AG09309 (cell line): ENCODE results near the gene FSTL3.
"Not testable (repeated sequence)": the region's sequence is repeated elsewhere in the genome, so short reads cannot be mapped to it uniquely, and the experiment has no call there.

ENCODE experiments used
- DNase-seq: peaks from one replicate; pipeline ENCODE4 v3.0.0-alpha.2; 2010; ENCODE audit warnings: low read depth
- H3K4me3 ChIP-seq: 2 replicates; pipeline ENCODE4 v1.5.1; 2011; ENCODE audit warnings: mild to moderate bottlenecking, low read depth, low read length, moderate library complexity; ENCODE audit not compliant: control insufficient read depth
- TF ChIP-seq, protein P1 (sequence below): IDR thresholded peaks from 2 replicates; pipeline ENCODE4 v1.5.1; 2011; ENCODE audit warnings: mild to moderate bottlenecking, low read depth, low read length, inconsistent platforms; ENCODE audit not compliant: insufficient read depth, control insufficient read depth; ENCODE audit errors: missing control alignments

The FSTL3 gene

GRCh38 chr19:722553-723101 lies 46.4 kb downstream of the FSTL3 start:
- TF ChIP-seq, protein P1, sequence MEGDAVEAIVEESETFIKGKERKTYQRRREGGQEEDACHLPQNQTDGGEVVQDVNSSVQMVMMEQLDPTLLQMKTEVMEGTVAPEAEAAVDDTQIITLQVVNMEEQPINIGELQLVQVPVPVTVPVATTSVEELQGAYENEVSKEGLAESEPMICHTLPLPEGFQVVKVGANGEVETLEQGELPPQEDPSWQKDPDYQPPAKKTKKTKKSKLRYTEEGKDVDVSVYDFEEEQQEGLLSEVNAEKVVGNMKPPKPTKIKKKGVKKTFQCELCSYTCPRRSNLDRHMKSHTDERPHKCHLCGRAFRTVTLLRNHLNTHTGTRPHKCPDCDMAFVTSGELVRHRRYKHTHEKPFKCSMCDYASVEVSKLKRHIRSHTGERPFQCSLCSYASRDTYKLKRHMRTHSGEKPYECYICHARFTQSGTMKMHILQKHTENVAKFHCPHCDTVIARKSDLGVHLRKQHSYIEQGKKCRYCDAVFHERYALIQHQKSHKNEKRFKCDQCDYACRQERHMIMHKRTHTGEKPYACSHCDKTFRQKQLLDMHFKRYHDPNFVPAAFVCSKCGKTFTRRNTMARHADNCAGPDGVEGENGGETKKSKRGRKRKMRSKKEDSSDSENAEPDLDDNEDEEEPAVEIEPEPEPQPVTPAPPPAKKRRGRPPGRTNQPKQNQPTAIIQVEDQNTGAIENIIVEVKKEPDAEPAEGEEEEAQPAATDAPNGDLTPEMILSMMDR: no peak
- DNase-seq: no peak
- no peak overlapping the region for H3K4me3 ChIP-seq

- no peak for DNase-seq
- TF ChIP-seq, protein P1: no peak
- no peak overlapping the region for H3K4me3 ChIP-seq
Observed at GRCh38 chr19:723247-723646, 47.1 kb downstream of the FSTL3 start.

- no peak for DNase-seq
- H3K4me3 ChIP-seq: no peak overlapping the region
- TF ChIP-seq, protein P1: no peak
Observed at GRCh38 chr19:723714-724113, 47.5 kb downstream of the FSTL3 start.

DNA sequence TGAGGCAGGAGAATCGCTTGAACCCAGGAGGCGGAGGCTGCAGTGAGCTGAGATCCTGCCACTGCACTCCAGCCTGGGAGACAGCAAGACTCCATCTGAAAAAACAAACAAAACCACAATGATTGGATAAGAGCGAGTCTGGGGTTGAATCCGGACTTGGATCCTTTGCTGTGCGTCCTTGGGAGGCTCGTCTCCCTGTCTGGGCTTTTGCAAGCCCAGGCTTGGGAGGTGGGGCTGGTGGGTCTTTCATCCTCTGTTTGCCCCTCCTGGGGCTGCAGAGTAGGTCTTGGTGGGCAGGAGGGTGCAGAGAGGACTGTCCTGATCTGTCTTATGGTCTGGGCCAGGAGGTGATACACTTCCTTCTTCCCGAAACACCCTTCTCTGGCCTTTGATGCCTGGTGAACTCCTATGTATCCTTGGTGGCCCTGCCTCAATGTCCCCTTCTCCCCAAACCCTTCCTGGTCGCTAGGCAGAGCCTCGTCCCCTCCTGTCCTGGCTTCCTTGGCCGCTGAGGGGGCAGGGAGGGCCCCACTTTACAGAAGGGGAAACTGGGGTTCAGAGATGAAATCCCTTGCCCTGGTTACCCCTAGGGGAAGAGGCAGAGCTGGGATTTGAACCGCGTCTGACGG lies 49.4 kb downstream of the FSTL3 start:
- TF ChIP-seq, protein P1: no peak
- H3K4me3 ChIP-seq: no peak overlapping the region
- DNase-seq: no peak

GRCh38 chr19:726993-727956 lies 51.1 kb downstream of the FSTL3 start:
- no peak overlapping the region for H3K4me3 ChIP-seq

GRCh38 chr19:728011-728410 lies 51.8 kb downstream of the FSTL3 start:
- no peak for DNase-seq
- TF ChIP-seq, protein P1: no peak
- no peak overlapping the region for H3K4me3 ChIP-seq

More at GRCh38 chr19:726993-727956, 51.1 kb downstream of the FSTL3 start:
- TF ChIP-seq, protein P1: no peak
- DNase-seq: no peak

GRCh38 chr19:729564-729963 lies 53.4 kb downstream of the FSTL3 start:
- H3K4me3 ChIP-seq, DNase-seq: not testable (repeated sequence)
